T47D (cell line): ENCODE results near the gene UCP3.
A peak's percentile ranks its signal among the peaks of the same experiment; 100 is the strongest.

ENCODE experiments used
- DNase-seq, 2 experiments: peaks; one replicate each; pipeline versions ENCODE4 v3.0.0 to v3.0.0-alpha.2; 2011 to 2012; ENCODE audit warnings: low read depth in 1 of 2, low spot score in 1 of 2
- JUND ChIP-seq: IDR thresholded peaks from 2 replicates; pipeline ENCODE4 v1.6.1; 2012; ENCODE audit warnings: low read depth
- in situ Hi-C: cut with HindIII; loops from 2 replicates; pipeline ENCODE4 v1.10.0; 2016; ENCODE audit warnings: low sequenced_read_pairs, low pct_unique_long_range_greater_than_20kb

The UCP3 gene

GRCh38 chr11:73963861-73964260, 45.0 kb downstream of the UCP3 start:
- in situ Hi-C loops: no loop called here
- no peak for DNase-seq
- no peak for TF ChIP-seq JUND

- no peak for DNase-seq
- no peak for TF ChIP-seq JUND
- in situ Hi-C loops: no loop called here
Measured at GRCh38 chr11:73962101-73962705, 46.7 kb downstream of the UCP3 start.

GRCh38 chr11:73961321-73961720, 47.6 kb downstream of the UCP3 start:
- TF ChIP-seq JUND: no peak
- in situ Hi-C loops: no loop called here
- peak in 1 of 2 experiments; percentile 21 for DNase-seq

- DNase-seq: no peak
- TF ChIP-seq JUND: no peak
- in situ Hi-C loops: no loop called here
Measured at GRCh38 chr11:73958521-73959141, 50.3 kb downstream of the UCP3 start.

GRCh38 chr11:73957654-73958361, 51.1 kb downstream of the UCP3 start:
- in situ Hi-C loops: no loop called here
- DNase-seq: no peak
- TF ChIP-seq JUND: no peak

- TF ChIP-seq JUND: no peak
- in situ Hi-C loops: no loop called here
- no peak for DNase-seq
Measured at GRCh38 chr11:73956876-73957653, 51.8 kb downstream of the UCP3 start.

GRCh38 chr11:73951797-73952196, 57.1 kb downstream of the UCP3 start:
- in situ Hi-C loops: no loop called here
- DNase-seq: no peak
- TF ChIP-seq JUND: no peak

GRCh38 chr11:73950869-73951710, 57.8 kb downstream of the UCP3 start, which contains the start of gene DNAJB13:
Gene DNAJB13 (plus strand): TSS chr11:73951026. CDS start chr11:73951070, 44 bp downstream.
- in situ Hi-C loops: no loop called here
- DNase-seq: peak; percentile 81 to 88
- TF ChIP-seq JUND: no peak
